Stimulated activated CD4-positive, alpha-beta T cell treated with anti-CD3 and anti-CD28 coated beads, TNF-alpha, amount 100 ng/mL, for 1 hour (primary cell): ENCODE data around the gene SLC66A2.
"Not testable (repeated sequence)": the region's sequence is repeated elsewhere in the genome, so short reads cannot be mapped to it uniquely, and the experiment has no call there.

Experiments
- DNase-seq, 3 donors: peaks; one replicate each; pipeline ENCODE4 v3.0.0-alpha.2; 2020; ENCODE audit warnings: low read depth in 3 of 3, low spot score in 1 of 3

The SLC66A2 gene

DNA sequence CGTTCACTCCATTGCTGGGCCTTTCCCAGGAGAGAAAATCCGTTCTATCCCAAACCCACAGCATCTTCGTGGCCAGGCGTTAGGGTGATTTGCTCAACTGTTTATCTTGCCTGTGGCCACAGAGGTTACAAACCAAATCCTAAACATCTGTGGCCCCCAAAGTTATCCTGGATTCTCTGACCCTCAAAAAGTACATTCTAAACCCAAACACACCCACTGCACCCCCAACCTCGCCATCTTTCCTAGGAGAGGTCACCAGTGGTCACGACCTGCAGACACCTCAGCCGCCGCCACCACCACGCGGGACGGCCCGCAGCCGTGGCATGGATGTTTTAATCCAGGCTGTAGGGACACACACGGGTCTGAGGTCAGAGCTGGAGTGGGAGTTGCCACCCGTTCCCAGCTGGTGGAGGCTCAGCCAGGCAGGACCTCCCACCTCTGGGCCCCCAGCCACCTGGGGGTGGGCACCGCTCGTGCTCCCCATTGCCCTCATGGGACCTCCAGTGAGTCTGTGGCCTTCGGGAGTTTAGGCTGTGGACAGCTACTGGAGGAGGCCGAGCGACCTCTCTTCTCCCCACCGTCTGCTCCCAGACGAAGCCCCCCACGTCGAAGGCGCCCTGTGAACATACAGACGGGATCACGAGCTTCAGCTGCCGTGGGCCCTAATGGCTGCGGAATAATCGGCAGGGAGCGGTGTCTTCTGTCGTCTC, 81.7 kb downstream of the SLC66A2 start:
- DNase-seq = no peak

DNA sequence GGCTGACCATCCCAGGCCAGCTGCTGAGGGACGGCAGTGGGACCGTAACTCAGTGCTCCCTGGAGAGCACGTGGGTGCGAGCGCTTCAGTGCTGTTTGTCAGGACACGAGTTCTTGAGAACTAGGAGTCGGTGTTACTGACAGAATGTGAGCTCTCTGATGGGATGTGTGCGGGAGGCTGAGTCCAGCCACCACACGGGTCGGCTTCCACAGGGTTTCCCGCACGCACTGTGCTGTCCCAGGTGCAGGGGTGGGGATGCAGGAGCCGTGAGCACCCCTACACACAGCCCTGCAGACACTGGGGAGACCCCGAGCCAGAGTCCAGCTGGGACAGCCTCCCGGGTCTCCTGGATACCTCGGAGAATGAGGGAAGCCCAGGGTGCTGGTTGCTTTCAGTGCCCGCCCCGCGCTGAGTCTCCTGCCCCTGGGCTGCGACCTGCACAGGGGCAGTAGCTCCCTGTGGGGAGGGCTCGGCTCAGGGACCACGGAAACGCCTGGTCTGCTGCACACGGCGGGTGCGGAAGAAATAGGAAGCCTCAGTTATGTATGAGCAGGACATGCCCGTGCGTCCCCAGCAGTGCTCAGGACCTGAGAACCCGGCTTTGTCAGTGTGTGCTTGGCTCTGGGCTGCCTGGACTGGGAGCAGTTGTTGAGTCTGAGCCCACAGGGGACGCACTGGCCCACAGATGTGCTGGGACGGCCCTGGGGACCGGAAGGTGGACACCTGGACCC, 82.5 kb downstream of the SLC66A2 start:
- DNase-seq = no peak

DNA sequence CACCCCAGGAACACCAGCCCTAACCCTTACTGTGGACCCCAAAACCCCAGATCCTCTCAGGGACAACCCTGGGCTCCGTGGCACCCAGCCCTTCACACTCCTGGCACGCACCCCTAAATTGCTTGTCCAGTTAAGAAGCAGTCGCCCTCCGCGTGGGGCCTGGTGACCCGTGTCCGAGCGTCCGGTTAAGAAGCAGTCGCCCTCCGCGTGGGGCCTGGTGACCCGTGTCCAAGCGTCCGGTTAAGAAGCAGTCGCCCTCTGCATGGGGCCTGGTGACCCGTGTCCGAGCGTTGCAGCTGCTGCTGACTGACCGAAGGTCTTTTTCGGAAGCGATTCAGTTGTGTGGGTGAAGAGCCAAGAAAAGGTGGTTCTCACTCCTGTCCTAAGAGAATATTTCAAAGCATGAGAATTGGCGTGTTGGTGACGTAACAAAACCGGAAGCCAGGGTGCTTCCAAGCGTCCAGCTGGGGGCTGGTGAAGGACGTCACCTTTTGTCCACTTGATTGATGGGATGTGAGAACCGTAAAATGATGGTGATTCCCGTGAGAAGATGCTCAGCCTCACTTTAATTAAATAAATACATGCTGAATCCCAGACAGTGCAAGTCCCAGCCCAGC, 83.2 kb downstream of the SLC66A2 start:
- no peak for DNase-seq

DNA sequence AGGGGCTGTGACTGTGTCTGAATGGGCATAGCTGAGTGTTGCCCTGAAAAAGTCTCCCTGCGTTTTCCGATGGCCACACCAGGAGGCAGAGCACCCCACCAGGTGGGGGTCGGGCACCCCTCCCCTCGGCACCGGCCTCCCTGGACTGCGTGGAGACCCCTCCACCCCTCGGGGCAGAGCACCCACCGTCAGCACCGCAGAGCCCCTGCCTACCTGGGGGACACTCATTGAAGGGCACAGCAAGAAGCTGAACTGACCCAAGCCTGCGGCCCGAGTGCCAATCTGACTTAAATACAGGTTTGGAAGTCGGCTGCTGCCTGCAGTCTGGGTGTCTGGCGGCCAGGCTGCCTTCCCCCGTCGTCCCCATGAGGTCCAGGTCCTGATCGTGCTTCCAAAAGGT, 83.8 kb downstream of the SLC66A2 start:
- DNase-seq = no peak

DNA sequence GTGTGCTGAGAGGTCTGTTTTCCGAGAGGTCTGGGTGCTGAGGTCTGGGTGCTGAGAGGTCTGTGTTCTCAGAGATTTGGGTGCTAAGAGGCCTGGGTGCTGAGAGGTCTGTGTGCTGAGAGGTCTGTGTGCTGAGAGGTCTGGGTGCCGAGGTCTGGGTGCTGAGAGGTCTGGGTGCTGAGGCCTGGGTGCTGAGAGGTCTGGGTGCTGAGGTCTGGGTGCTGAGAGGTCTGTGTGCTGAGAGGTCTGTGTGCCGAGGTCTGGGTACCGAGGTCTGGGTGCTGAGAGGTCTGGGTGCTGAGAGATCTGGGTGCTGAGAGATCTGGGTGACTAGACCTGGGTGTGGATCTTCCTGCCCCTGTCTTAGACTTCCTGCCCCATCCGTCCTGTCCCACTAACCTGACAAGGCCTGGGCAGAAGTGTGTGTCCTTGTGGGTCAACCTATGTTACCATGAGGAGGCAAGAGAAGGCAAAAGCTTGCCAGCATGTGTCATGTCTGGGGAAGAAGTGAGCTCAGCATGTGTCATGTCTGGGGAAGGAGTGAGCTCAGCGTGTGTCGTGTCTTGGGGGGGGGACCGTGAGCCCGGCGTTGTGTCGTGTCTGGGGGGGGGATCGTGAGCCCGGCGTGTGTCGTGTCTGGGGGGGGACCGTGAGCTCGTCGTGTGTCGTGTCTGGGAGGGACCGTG, 84.4 kb downstream of the SLC66A2 start:
- DNase-seq = no peak

DNA sequence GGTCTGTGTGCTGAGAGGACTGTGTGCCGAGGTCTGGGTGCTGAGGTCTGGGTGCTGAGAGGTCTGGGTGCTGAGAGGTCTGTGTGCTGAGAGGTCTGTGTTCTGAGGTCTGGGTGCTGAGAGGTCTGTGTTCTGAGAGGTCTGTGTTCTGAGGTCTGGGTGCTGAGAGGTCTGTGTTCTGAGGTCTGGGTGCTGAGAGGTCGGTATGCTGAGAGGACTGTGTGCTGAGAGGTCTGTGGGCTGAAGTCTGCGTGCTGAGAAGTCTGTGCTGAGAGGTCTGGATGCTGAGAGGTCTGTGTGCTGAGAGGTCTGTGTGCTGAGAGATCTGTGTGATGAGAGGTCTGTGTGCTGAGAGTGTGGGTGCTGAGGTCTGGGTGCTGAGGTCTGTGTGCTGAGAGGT, 85.5 kb downstream of the SLC66A2 start:
- DNase-seq = not testable (repeated sequence)

DNA sequence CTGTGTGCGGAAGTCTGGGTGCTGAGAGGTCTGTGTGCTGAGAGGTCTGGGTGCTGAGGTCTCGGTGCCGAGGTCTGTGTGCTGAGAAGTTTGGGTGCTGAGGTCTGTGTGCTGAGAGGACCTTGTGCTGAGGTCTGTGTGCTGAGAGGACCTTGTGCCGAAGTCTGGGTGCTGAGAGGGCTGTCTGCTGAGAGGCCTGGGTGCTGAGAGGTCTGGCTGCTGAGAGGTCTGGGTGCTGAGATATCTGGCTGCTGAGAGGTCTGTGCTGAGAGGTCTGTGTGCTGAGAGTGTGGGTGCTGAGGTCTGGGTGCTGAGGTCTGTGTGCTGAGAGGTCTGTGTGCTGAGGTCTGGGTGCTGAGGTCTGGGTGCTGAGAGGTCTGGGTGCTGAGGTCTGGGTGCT, 86.5 kb downstream of the SLC66A2 start:
- not testable (repeated sequence) for DNase-seq

DNA sequence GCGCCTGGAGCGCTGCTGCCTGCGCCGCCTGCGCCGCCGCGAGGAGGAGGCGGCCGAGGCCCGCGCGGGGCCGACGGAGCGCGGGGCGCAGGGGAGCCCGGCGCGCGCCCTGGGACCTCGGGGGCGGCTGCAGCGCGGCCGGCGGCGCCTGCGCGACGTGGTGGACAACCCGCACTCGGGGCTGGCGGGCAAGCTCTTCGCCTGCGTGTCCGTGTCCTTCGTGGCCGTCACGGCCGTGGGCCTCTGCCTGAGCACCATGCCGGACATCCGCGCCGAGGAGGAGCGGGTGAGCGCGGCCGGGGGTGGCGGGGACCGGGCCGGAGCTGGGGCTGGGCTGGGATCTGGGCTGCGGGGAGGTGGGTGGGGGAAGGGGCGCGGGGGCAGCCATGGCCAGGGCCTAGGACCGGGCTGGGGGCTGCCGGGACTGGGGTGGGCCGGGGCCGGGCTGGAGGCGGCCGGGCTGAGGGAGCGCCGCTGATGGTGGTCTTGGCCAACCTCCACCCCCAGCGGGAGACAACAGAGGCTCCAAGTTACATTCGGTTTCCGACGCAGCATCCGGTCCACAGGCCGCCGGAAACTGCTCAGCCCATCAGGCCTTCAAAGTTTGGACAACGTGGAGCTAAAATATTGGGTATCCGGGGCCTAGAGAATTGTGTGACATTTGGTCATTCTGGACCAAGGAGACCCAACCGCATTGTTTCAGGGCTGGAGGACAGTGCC, 87.3 kb downstream of the SLC66A2 start:
- no peak for DNase-seq

DNA sequence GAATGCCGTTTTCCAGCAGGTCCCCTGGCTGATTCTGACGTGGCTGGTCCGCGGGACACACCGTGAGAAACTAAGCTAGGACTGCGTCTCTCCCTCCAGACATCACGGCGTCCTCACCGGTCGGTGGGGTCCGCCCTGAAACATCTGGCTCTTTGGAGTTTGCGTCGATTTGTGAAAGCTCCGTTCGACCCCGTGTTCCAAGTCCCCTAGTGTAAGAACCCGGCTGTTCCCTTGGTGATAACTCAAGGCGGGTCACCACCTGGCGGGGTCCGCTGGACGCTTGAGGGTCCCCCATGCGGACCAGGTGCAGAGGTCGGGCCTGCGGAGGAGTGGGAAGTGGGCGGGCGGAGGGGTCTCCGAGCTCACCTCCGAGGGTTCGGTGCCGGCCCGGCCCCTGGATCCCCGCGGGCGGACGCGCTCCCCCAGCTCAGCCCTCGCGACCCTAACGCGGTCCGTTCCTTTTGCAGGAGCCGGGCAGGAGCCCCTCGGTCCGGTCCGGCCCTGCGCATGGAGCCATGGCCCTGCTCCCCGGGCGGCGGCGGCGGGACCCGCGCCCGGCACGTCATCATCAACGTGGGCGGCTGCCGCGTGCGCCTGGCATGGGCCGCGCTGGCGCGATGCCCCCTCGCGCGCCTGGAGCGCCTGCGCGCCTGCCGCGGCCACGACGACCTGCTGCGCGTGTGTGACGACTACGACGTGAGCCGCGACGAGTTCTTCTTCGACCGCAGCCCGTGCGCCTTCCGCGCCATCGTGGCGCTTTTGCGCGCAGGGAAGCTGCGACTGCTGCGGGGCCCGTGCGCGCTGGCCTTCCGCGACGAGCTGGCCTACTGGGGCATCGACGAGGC, 88.1 kb downstream of the SLC66A2 start:
- no peak for DNase-seq

DNA sequence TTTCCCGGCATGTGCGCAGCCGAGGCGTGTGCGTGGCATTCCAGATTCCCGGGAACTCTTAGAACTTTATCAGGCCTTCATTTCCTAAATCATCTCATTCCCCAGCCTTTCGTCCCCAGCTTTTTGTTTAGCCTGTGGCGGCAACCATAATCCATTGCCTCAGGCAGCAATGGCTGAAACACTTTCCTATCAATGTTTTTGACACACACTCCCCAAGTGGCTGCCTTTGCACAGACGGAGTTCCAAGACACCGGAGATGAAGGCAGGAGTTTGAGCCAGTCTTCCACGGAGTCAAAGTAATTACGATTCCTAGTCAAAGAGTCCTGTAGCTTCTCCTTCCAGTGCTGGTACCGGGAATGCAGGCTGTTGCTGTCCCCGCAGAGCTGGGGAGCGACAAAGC, 88.9 kb downstream of the SLC66A2 start:
- no peak for DNase-seq

DNA sequence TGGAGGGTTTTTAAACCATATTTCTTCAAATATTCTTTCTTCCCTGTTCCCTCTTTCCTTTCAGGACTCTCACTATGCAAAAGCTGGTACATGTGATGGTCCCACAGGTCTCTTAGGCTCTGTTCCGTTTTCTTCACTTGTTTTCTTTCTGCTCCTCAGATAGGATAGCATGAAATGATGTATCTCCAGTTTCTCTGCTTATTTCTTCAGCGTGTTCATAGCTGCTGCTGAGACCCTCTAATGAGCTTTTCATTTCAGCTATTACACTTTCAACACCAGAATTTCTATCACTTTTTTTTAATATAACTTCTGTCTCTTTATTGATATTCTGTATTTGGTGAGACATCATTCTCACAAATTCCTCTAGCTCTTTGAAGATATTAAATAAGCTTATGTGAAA, 89.8 kb downstream of the SLC66A2 start:
- DNase-seq = no peak

DNA sequence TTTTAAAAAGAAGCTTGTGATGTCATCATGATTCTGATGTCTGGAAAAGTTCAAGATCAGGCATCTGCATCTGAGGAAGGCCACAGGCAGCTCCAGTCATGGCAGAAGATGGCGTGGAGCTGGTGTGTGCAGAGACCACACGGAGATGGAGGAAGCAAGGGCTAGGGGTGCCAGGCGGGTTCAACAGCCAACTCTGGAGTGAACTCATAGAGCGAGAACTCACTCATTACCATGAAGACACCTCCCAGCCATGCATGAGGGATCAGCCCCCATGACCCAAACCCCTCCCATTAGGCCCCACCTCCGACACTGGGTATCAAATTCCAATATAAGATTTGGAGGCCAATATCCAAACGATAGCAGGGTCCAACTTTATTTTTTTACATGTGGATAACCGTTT, 92.1 kb downstream of the SLC66A2 start:
- no peak for DNase-seq

DNA sequence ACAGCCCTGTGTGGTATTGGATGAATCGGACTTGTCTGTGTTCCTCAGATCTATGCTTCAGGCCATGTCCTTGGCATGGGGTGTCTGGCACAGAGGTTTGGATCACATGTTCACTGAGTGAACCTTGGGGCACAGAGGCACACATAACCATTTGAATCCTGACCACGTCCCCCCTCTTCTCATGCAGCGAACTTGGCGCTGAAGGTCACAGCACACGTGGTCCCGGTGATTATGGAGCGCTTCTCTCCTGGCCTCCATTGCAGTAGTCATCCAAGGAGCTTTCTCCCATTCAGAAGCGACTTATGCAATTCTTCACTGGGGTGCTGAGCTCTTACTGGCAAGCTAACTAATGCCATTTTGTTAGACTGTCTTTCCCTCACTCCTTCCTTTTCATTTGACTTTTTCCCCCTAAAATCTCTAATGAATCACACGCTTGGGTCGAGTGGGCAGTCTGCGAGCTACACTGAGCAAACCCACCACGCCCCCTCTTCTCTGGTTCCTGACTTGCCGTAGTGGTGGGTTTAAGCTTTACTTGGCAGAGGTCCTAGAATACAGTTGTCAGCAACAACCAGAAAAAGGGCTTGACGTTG, 94.3 kb downstream of the SLC66A2 start:
- DNase-seq = no peak

DNA sequence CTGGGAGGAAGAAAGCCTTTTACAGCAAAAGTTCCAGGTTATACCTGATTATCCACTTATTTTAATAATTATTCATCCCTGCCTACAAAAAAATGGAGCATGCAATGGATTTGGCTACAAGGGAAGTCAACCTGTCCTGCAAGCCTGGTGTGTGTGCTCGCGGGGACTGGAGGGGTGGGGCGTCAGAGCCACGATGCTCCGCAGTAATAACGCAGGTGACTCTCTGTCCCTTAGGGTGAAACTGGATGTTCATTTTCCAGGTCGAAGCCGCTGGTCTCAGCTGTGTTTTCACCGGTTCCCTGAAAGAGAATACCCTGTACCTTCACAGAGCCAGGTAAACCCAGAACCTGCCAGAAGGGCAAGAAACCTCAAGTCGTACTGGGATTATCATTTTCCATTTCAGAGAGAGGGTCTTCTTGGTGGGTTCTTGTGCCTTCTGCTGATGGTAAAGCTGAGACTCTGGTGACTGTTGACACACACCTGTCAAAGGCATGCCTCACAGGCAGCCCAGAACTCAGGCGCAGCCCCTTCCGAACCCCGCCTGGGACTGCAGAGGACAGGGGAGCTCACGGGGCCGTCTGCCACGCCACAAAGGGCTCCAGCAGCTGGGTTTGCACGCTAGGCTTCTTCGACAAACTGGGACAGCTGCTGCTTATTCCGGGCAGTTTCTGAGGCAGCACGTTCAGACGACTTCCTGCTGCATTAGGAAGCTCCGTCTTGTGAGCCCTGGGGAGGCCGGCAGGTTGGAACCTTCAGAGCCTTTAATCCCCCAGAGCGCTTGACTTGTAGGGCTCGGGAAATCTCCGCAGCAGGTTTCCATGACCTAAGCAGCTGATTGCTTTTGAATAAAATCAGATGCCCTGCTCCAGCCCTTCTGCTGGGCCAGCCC, 95.1 kb downstream of the SLC66A2 start:
- DNase-seq = no peak

DNA sequence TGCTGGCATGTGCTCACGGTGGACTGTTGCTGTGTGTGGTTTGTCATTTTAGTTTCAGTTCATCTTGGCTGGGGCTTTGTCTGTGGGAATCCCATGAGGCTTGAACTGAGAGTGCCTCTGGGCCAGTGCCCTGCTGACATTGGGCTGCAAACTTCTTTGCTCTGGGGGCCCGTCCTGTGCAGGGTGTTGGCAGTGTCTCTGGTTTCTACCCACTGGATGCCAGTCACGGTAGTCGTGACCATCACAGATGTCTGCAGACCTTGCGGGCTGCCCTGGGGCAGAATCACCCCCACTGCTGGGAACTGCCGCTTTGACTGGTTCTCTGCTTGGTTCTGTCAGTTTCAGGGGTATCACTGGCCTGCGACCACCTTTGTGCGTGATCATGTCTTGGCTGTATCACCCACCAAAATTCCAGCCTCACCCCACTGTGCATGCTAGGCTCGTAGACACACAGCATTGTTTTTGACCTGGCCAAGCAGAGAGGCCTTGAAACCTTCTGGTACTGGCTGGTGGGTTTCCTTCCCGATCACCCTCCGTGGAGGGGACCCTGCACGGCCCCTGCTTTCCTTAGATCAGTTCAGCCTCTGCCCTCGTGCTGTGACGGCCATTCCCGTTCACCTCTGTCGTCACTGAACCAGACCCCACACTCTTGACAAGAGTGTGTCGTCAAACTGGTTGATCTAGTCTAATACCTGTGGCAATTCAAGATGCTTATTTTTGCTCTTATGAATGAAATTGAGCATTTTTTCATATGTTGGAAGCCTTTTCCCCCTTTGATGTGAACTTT, 96.1 kb downstream of the SLC66A2 start:
- no peak for DNase-seq

DNA sequence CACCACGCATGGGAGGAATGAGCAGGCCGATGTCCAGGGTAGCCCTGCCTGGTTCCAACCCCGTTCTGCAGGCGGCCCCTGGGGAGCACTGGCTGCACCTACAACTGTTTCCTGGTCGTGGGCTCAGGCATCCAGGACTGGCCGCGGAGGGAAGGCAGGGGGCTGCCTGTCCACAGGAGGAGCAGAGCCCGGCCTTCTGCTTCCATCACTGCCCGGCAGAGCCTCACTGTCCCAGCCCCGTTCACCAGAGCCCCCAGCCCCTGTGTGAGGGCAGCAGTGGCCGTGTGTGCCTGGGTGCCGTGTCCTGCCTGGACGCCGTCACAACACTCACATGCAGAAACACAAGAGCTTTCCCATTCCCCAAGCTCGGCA, 97.5 kb downstream of the SLC66A2 start:
- DNase-seq = no peak

DNA sequence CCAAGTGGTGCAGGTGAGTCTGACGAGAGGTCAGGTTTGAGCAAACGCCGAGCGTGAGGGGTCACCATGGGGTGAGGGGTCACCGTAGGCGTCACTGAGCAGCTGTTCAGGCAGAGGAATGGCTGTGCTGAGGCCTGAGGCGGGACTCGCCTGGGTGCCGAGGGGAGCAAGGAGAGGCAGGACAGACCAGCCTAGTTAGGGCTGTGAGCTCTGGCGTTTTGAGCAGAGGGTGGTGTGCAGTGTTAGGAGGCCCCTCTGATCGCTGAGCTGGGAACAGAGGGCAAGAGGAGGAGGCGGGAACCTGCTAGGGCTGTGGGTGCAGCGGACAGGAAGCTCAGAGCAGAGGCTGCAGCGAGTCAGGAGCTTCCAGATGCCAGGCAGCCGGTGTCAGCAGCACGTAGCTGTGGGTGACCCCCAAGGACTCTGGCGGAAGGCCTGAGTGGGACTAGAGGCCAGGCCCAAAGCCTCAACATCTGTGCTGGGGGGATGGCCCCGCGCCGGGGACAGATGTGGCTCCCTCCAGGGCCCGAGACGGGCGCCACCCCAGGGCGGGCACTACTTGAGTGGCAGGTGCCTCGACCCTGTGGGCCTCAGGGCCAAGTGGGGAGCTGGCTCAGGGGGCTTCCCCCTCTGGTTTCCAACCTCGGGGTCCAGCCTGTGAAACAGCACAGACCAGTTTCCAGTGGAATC, 98.0 kb downstream of the SLC66A2 start:
- DNase-seq = no peak
